Skeletal muscle tissue (tissue), 4 donors: ENCODE measurements around the gene CLCN3. TPM values are rescaled to one million over a fixed set of nuclear protein-coding genes. Genes with fewer than 3 reads are reported as not detected.
"Not testable (repeated sequence)": the region's sequence is repeated elsewhere in the genome, so short reads cannot be mapped to it uniquely, and the experiment has no call there.

ENCODE experiments used
- H3K27ac ChIP-seq: one replicate; pipeline ENCODE4 v1.7.0; 2013; ENCODE audit warnings: mild to moderate bottlenecking, low read depth, low read length, inconsistent platforms
- H3K27me3 ChIP-seq, 3 donors: one replicate each; pipeline ENCODE4 v1.7.0; 2013; ENCODE audit warnings: low read length in 3 of 3; ENCODE audit not compliant: control insufficient read depth in 3 of 3, insufficient read depth in 3 of 3
- H3K36me3 ChIP-seq, 3 donors: one replicate each; pipeline ENCODE4 v1.7.0; 2013; ENCODE audit warnings: low read length in 3 of 3; ENCODE audit not compliant: control insufficient read depth in 3 of 3, insufficient read depth in 3 of 3
- H3K4me1 ChIP-seq, 3 donors: one replicate each; pipeline ENCODE4 v1.7.0; 2013; ENCODE audit warnings: low read length in 3 of 3, mild to moderate bottlenecking in 3 of 3; ENCODE audit not compliant: control insufficient read depth in 3 of 3, insufficient read depth in 3 of 3
- H3K4me3 ChIP-seq, 3 donors: one replicate each; pipeline ENCODE4 v1.7.0; 2013; ENCODE audit warnings: low read length in 3 of 3
- H3K9ac ChIP-seq, 3 donors: one replicate each; pipeline ENCODE4 v1.7.0; 2013; ENCODE audit warnings: low read length in 3 of 3, mild to moderate bottlenecking in 3 of 3, moderate library complexity in 2 of 3, low read depth in 1 of 3
- H3K9me3 ChIP-seq, 3 donors: one replicate each; pipeline ENCODE4 v1.7.0; 2013; ENCODE audit warnings: low read length in 3 of 3; ENCODE audit not compliant: control insufficient read depth in 3 of 3
- total RNA-seq: library from RNA; depleted of rRNA; stranded (reverse); fragments of >200 nt; gene quantifications from one replicate; pipeline ENCODE4 v1.2.3, GENCODE V29; 2014
- donor health status: Osteomylitis.

CLCN3 gene
- total RNA-seq, result 25.1 TPM

GRCh38 chr4:169619958-169620879, at the start of gene CLCN3:
CLCN3 (plus strand) TSS chr4:169620578; CDS start chr4:169635929, 15,351 bp downstream.
- Histone ChIP-seq H3K4me1 (peaks cover 4 to 8% (median 7%) of the 10 kb centered on the region in 3 donors), H3K27me3 (no peaks in the 10 kb centered on the region), H3K27ac (peak within 1 kb of the TSS; percentile 99), H3K9me3 (no peaks in the 10 kb centered on the region), H3K9ac (peak within 1 kb of the TSS; percentile 95 to 99 (median 96)), H3K36me3 (no peaks in the 10 kb centered on the region), H3K4me3 (peak within 1 kb of the TSS; percentile 72 to 97 (median 92))

- H3K4me1 ChIP-seq, result not testable (repeated sequence)
Measured at GRCh38 chr4:169571012-169571411, 49.4 kb upstream of the CLCN3 start.

GRCh38 chr4:169571435-169571834, 48.9 kb upstream of the CLCN3 start:
- Histone ChIP-seq H3K9ac (no peak overlapping the region), H3K9me3 (no peaks in the 10 kb centered on the region), H3K27ac (no peak overlapping the region), H3K4me3 (no peak overlapping the region), H3K4me1 (no peaks in the 10 kb centered on the region), H3K36me3 (peaks cover 5 to 20% (median 14%) of the 10 kb centered on the region in 3 donors), H3K27me3 (no peaks in the 10 kb centered on the region)

More at GRCh38 chr4:169571012-169571411, 49.4 kb upstream of the CLCN3 start:
- not testable (repeated sequence) for H3K4me3 ChIP-seq, H3K27me3 ChIP-seq, H3K9ac ChIP-seq, H3K9me3 ChIP-seq, H3K27ac ChIP-seq
- H3K36me3 ChIP-seq, result peaks cover 5 to 18% (median 10%) of the 10 kb centered on the region in 3 donors

GRCh38 chr4:169573889-169574288, 46.5 kb upstream of the CLCN3 start:
- no peak overlapping the region for H3K27ac ChIP-seq
- no peaks in the 10 kb centered on the region for H3K4me1 ChIP-seq
- H3K4me3 ChIP-seq, result no peak overlapping the region
- peaks cover 5 to 20% (median 15%) of the 10 kb centered on the region in 3 donors for H3K36me3 ChIP-seq
- no peak overlapping the region for H3K9ac ChIP-seq
- no peaks in the 10 kb centered on the region for H3K9me3 ChIP-seq
- no peaks in the 10 kb centered on the region for H3K27me3 ChIP-seq

GRCh38 chr4:169582203-169582602, 38.2 kb upstream of the CLCN3 start:
- no peaks in the 10 kb centered on the region for H3K9me3 ChIP-seq
- no peak overlapping the region for H3K9ac ChIP-seq
- H3K4me3 ChIP-seq, result no peak overlapping the region
- no peak overlapping the region for H3K27ac ChIP-seq
- peaks cover 0 to 13% (median 5%) of the 10 kb centered on the region in 3 donors for H3K36me3 ChIP-seq
- H3K4me1 ChIP-seq, result no peaks in the 10 kb centered on the region
- no peaks in the 10 kb centered on the region for H3K27me3 ChIP-seq

- Histone ChIP-seq H3K9ac (no peak overlapping the region), H3K27me3 (no peaks in the 10 kb centered on the region), H3K4me3 (no peak overlapping the region), H3K9me3 (no peaks in the 10 kb centered on the region), H3K4me1 (no peaks in the 10 kb centered on the region), H3K36me3 (peaks cover 0 to 13% (median 5%) of the 10 kb centered on the region in 3 donors), H3K27ac (no peak overlapping the region)
Measured at GRCh38 chr4:169582706-169583105, 37.7 kb upstream of the CLCN3 start.

- Histone ChIP-seq H3K9ac (no peak overlapping the region), H3K9me3 (no peaks in the 10 kb centered on the region), H3K4me1 (no peaks in the 10 kb centered on the region), H3K36me3 (peaks cover 0 to 13% (median 5%) of the 10 kb centered on the region in 3 donors), H3K27me3 (no peaks in the 10 kb centered on the region), H3K27ac (no peak overlapping the region), H3K4me3 (no peak overlapping the region)
Measured at GRCh38 chr4:169583563-169583962, 36.8 kb upstream of the CLCN3 start.

- H3K27me3 ChIP-seq, result no peaks in the 10 kb centered on the region
- H3K4me3 ChIP-seq, result no peak overlapping the region
- H3K9me3 ChIP-seq, result no peaks in the 10 kb centered on the region
- H3K27ac ChIP-seq, result no peak overlapping the region
- no peak overlapping the region for H3K9ac ChIP-seq
- no peaks in the 10 kb centered on the region for H3K4me1 ChIP-seq
- H3K36me3 ChIP-seq, result peaks cover 3 to 6% (median 5%) of the 10 kb centered on the region in 3 donors
Measured at GRCh38 chr4:169593050-169593560, 27.3 kb upstream of the CLCN3 start.

- no peak overlapping the region for H3K27ac ChIP-seq
- H3K9me3 ChIP-seq, result no peaks in the 10 kb centered on the region
- no peaks in the 10 kb centered on the region for H3K27me3 ChIP-seq
- no peak overlapping the region for H3K4me3 ChIP-seq
- H3K36me3 ChIP-seq, result peaks cover 3 to 6% (median 5%) of the 10 kb centered on the region in 3 donors
- H3K4me1 ChIP-seq, result no peaks in the 10 kb centered on the region
- no peak overlapping the region for H3K9ac ChIP-seq
Measured at GRCh38 chr4:169594560-169595195, 25.7 kb upstream of the CLCN3 start.
